Ectodermal cell (in vitro differentiated cells): ENCODE results near the gene RASSF4.
"Not testable (repeated sequence)": the region's sequence is repeated elsewhere in the genome, so short reads cannot be mapped to it uniquely, and the experiment has no call there.

ENCODE experiments used
- H3K27ac ChIP-seq: 2 replicates; pipeline ENCODE4 v1.7.0; 2013; ENCODE audit warnings: mild to moderate bottlenecking, low read depth, low read length; ENCODE audit not compliant: insufficient read depth, poor library complexity, severe bottlenecking
- H3K27me3 ChIP-seq: 2 replicates; pipeline ENCODE4 v1.7.0; 2013; ENCODE audit warnings: mild to moderate bottlenecking, low read length; ENCODE audit not compliant: insufficient read depth, control insufficient read depth, poor library complexity, severe bottlenecking
- H3K36me3 ChIP-seq: one replicate; pipeline ENCODE4 v1.7.0; 2013; ENCODE audit warnings: low read length; ENCODE audit not compliant: control insufficient read depth, insufficient read depth
- H3K4me1 ChIP-seq: one replicate; pipeline ENCODE4 v1.7.0; 2013; ENCODE audit warnings: low read length; ENCODE audit not compliant: control insufficient read depth, insufficient read depth
- H3K4me3 ChIP-seq: 2 replicates; pipeline ENCODE4 v1.7.0; 2013; ENCODE audit warnings: low read depth, low read length, control low read depth; ENCODE audit not compliant: insufficient read depth
- H3K9me3 ChIP-seq: 2 replicates; pipeline ENCODE4 v1.7.0; 2013; ENCODE audit warnings: mild to moderate bottlenecking, low read length, moderate library complexity; ENCODE audit not compliant: control insufficient read depth
- WGBS, 2 experiments: methylation state at CpG; one replicate each; pipeline ENCODE4 v1.1.7; 2013; ENCODE audit warnings: missing lambda C conversion rate in 2 of 2; 5-methylcytosine and 5-hydroxymethylcytosine counted together

RASSF4 gene

GRCh38 chr10:45008524-45009161 lies 49.0 kb downstream of the RASSF4 start:
- 39 to 48% methylated on average over 7 to 8 of the region's 8 CpGs for WGBS, 2 experiments
- H3K4me3 ChIP-seq, result no peak overlapping the region

GRCh38 chr10:45014557-45014956 lies 55.0 kb downstream of the RASSF4 start:
- H3K4me3 ChIP-seq, H3K27ac ChIP-seq, H3K36me3 ChIP-seq, H3K9me3 ChIP-seq, H3K27me3 ChIP-seq, H3K4me1 ChIP-seq: not testable (repeated sequence)
- WGBS, 2 experiments, result 85 to 87% methylated on average over 10 of the region's 10 CpGs

More at GRCh38 chr10:45008524-45009161, 49.0 kb downstream of the RASSF4 start:
- peaks cover 9% of the 10 kb centered on the region for H3K36me3 ChIP-seq
- no peaks in the 10 kb centered on the region for H3K27me3 ChIP-seq
- no peaks in the 10 kb centered on the region for H3K9me3 ChIP-seq
- no peak overlapping the region for H3K27ac ChIP-seq
- no peaks in the 10 kb centered on the region for H3K4me1 ChIP-seq

GRCh38 chr10:45015590-45015989 lies 56.0 kb downstream of the RASSF4 start:
- H3K27me3 ChIP-seq, result no peaks in the 10 kb centered on the region
- H3K27ac ChIP-seq, result no peak overlapping the region
- H3K36me3 ChIP-seq, result no peaks in the 10 kb centered on the region
- no peaks in the 10 kb centered on the region for H3K4me1 ChIP-seq
- WGBS, 2 experiments, result 78 to 100% methylated on average over 1 to 2 of the region's 2 CpGs
- peaks cover 2% of the 10 kb centered on the region for H3K9me3 ChIP-seq
- H3K4me3 ChIP-seq, result no peak overlapping the region

GRCh38 chr10:45023426-45023825 lies 63.8 kb downstream of the RASSF4 start:
- no peaks in the 10 kb centered on the region for H3K36me3 ChIP-seq
- H3K4me3 ChIP-seq, result no peak overlapping the region
- no peak overlapping the region for H3K27ac ChIP-seq
- H3K4me1 ChIP-seq, result no peaks in the 10 kb centered on the region
- no peaks in the 10 kb centered on the region for H3K27me3 ChIP-seq
- 92 to 97% methylated on average over 1 to 2 of the region's 2 CpGs for WGBS, 2 experiments
- H3K9me3 ChIP-seq, result no peaks in the 10 kb centered on the region

- Histone ChIP-seq H3K9me3 (no peaks in the 10 kb centered on the region), H3K27me3 (no peaks in the 10 kb centered on the region), H3K4me1 (no peaks in the 10 kb centered on the region), H3K4me3 (no peak overlapping the region), H3K36me3 (no peaks in the 10 kb centered on the region), H3K27ac (no peak overlapping the region)
These were observed 74.7 kb downstream of the RASSF4 start for GRCh38 chr10:45034301-45034700.

GRCh38 chr10:45035673-45036072 lies 76.1 kb downstream of the RASSF4 start:
- Histone ChIP-seq H3K4me1 (no peaks in the 10 kb centered on the region), H3K9me3 (no peaks in the 10 kb centered on the region), H3K27me3 (no peaks in the 10 kb centered on the region), H3K4me3 (no peak overlapping the region), H3K36me3 (no peaks in the 10 kb centered on the region), H3K27ac (no peak overlapping the region)

GRCh38 chr10:45040921-45041542 lies 81.4 kb downstream of the RASSF4 start:
- Histone ChIP-seq H3K27me3 (no peaks in the 10 kb centered on the region), H3K4me1 (no peaks in the 10 kb centered on the region), H3K36me3 (no peaks in the 10 kb centered on the region), H3K9me3 (no peaks in the 10 kb centered on the region), H3K4me3 (no peak overlapping the region), H3K27ac (no peak overlapping the region)

- WGBS, 2 experiments, result 26 to 41% methylated on average over 7 of the region's 7 CpGs
- Histone ChIP-seq H3K27me3 (no peaks in the 10 kb centered on the region), H3K36me3 (no peaks in the 10 kb centered on the region), H3K9me3 (no peaks in the 10 kb centered on the region), H3K4me3 (no peak overlapping the region), H3K4me1 (no peaks in the 10 kb centered on the region), H3K27ac (no peak overlapping the region)
These were observed 84.7 kb downstream of the RASSF4 start for GRCh38 chr10:45044290-45044689.
